ENCODE data around the gene CHFR. TPM values are rescaled to one million over a fixed set of nuclear protein-coding genes. Genes with fewer than 3 reads are reported as not detected.
A peak's percentile ranks its signal among the peaks of the same experiment; 100 is the strongest.

CHFR gene
- total RNA-seq, 1 experiment from 2014 or later: 74.0 TPM

DNA sequence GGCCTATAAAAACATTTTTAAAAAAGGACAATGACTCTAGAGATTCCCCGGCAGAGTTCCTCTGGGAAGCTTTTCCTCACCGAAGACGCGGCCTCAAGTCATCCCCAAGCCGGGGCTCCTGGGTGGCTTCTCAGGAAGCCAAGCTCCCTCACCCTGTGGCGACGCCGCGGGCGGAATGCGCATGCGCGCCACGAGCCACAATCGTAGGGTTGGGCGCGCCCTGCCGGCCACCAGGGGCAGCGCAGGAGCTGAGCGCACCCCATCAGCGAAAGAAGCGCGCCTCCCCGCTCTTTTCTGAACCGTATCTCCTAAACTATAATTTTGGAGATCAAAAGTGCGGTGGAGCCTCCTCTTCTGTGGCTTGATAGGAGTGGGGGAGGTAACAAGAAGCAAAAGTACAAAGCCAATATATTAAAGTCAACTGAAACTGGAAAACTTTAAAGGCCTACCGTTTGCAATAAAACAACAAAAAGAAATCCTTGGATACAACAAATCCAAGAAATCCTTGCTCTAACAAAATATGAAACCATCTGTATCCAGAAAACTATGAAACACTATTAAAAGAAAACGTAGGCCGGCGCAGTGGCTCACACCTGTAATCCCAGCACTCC, 17.4 kb upstream of the CHFR start:
- no peaks in the 10 kb centered on the region for H3K4me1 ChIP-seq (ENCODE audit: control insufficient read depth, insufficient read depth, low read length)
- intact Hi-C loops (cut with micrococcal nuclease; ENCODE audit: unreplicated experiment): no loop called here
- ChIA-PET CTCF (no interaction called here), POLR2A (no interaction called here)
- BruUV-seq (replicated peaks): TSS peak; percentile 72
- DNase-seq (ENCODE audit: low read depth, low spot score): no peak
- H3K4me3 ChIP-seq (ENCODE audit: low read depth in 2 of 2, low read length in 2 of 2): no peak overlapping the region
- in situ Hi-C loops (cut with HindIII; ENCODE audit: low pct_unique_long_range_greater_than_20kb, low sequenced_read_pairs): no loop called here
- ATAC-seq: no peak
- no peak for TF ChIP-seq TCF7L2 (IDR thresholded peaks at IDR 0.05; ENCODE audit: low read depth, low read length)
- no peak for TF ChIP-seq CTCF (IDR thresholded peaks at IDR 0.05)
- no peak for TF ChIP-seq SIN3A (IDR thresholded peaks at IDR 0.05; ENCODE audit: borderline replicate concordance, insufficient read depth, low read depth, low read length)
- no peaks in the 10 kb centered on the region for H3K36me3 ChIP-seq (ENCODE audit: control insufficient read depth, insufficient read depth, low read length)
- H3K27ac ChIP-seq (ENCODE audit: low read length): no peak overlapping the region
- H3K27me3 ChIP-seq (ENCODE audit: control insufficient read depth, insufficient read depth, low read length): no peaks in the 10 kb centered on the region
- H3K9me3 ChIP-seq (ENCODE audit: control insufficient read depth, insufficient read depth, low read depth, low read length): peaks cover 9% of the 10 kb centered on the region; the same call in 1 of the 2 replicates

DNA sequence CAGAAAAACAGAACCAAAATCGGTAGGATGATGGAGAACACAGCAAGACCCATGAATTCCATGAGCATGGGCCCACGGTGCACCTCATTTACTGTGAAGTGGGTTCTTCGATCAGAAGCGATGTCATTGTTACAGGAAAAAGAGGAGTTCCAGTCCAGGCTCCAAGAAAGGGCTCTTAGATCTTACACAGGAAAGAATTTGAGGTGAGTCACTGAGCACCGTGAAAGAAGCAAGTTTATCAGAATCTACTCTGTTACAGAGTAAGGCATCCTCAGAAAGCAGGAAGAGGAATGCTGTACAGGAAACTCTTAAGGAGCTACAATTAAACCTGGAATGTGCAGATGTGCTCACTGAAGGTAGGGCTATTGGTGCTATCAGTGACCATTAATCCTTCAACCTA, 11.6 kb upstream of the CHFR start:
- DNase-seq (ENCODE audit: low read depth, low spot score) (no peak), ATAC-seq (no peak)
- no peaks in the 10 kb centered on the region for H3K27me3 ChIP-seq (ENCODE audit: control insufficient read depth, insufficient read depth, low read length)
- ChIA-PET CTCF (no interaction called here), POLR2A (no interaction called here)
- intact Hi-C loops (cut with micrococcal nuclease; ENCODE audit: unreplicated experiment) (no loop called here), in situ Hi-C loops (cut with HindIII; ENCODE audit: low pct_unique_long_range_greater_than_20kb, low sequenced_read_pairs) (no loop called here)
- H3K4me1 ChIP-seq (ENCODE audit: control insufficient read depth, insufficient read depth, low read length): no peaks in the 10 kb centered on the region
- peaks cover 6% of the 10 kb centered on the region; the same call in 1 of the 2 replicates for H3K9me3 ChIP-seq (ENCODE audit: control insufficient read depth, insufficient read depth, low read depth, low read length)
- no peak overlapping the region for H3K27ac ChIP-seq (ENCODE audit: low read length)
- no peaks in the 10 kb centered on the region for H3K36me3 ChIP-seq (ENCODE audit: control insufficient read depth, insufficient read depth, low read length)
- BruUV-seq (replicated peaks): no TSS peak
- TF ChIP-seq TCF7L2 (IDR thresholded peaks at IDR 0.05; ENCODE audit: low read depth, low read length): no peak
- TF ChIP-seq SIN3A (IDR thresholded peaks at IDR 0.05; ENCODE audit: borderline replicate concordance, insufficient read depth, low read depth, low read length): no peak
- TF ChIP-seq REST (IDR thresholded peaks at IDR 0.05; ENCODE audit: insufficient read depth in 1 of 2, low read depth in 2 of 2, low read length in 1 of 2): no peak
- TF ChIP-seq CTCF (IDR thresholded peaks at IDR 0.05): no peak
- TF ChIP-seq POLR2AphosphoS5 (IDR thresholded peaks at IDR 0.05; ENCODE audit: low read depth, low read length): no peak
- no peak overlapping the region for H3K4me3 ChIP-seq (ENCODE audit: low read depth in 2 of 2, low read length in 2 of 2)

Data from Panc1 (cell line).